Smooth muscle cell (in vitro differentiated cells): Measurements from ENCODE around the gene MSH3. TPM values are rescaled to one million over a fixed set of nuclear protein-coding genes. Genes with fewer than 3 reads are reported as not detected.

ENCODE experiments used
- DNase-seq: peaks from one replicate; lab custom pipeline; 2025; ENCODE audit not compliant: unreplicated experiment; lab: John Stamatoyannopoulos, UW
- H2AFZ ChIP-seq: fragments of 200-600 bp; sonication (generic); 2 replicates; pipeline ENCODE4 v1.6.0; 2016; ENCODE audit warnings: antibody characterized with exemption, low read depth, mild to moderate bottlenecking
- H3F3A ChIP-seq: fragments of 200-600 bp; sonication (generic); 2 replicates; pipeline ENCODE4 v1.6.0; 2017; ENCODE audit warnings: antibody characterized with exemption, low read depth
- H3K27ac ChIP-seq: fragments of 200-600 bp; sonication (generic); 2 replicates; pipeline ENCODE4 v1.5.1; 2016; ENCODE audit warnings: low read depth, mild to moderate bottlenecking
- H3K27me3 ChIP-seq: fragments of 200-600 bp; sonication (generic); 2 replicates; pipeline ENCODE4 v1.6.1; 2016; ENCODE audit warnings: low read depth, mild to moderate bottlenecking
- H3K36me3 ChIP-seq: fragments of 200-600 bp; sonication (generic); 2 replicates; pipeline ENCODE4 v1.5.1; 2016; ENCODE audit warnings: low read depth
- H3K4me1 ChIP-seq: fragments of 200-600 bp; sonication (generic); 2 replicates; pipeline ENCODE4 v1.5.1; 2016; ENCODE audit warnings: low read depth
- H3K4me2 ChIP-seq: fragments of 200-600 bp; sonication (generic); 2 replicates; pipeline ENCODE4 v1.6.0; 2016; ENCODE audit warnings: mild to moderate bottlenecking
- H3K4me3 ChIP-seq: fragments of 200-600 bp; sonication (generic); 2 replicates; pipeline ENCODE4 v1.5.1; 2016; ENCODE audit warnings: mild to moderate bottlenecking
- H3K79me2 ChIP-seq: fragments of 200-600 bp; sonication (generic); 2 replicates; pipeline ENCODE4 v1.6.0; 2016; ENCODE audit warnings: low read depth, mild to moderate bottlenecking
- H3K9ac ChIP-seq: fragments of 200-600 bp; sonication (generic); 2 replicates; pipeline ENCODE4 v1.6.0; 2016; ENCODE audit warnings: low read depth
- H3K9me3 ChIP-seq: fragments of 200-600 bp; sonication (generic); replicated peaks from 2 replicates; pipeline ENCODE4 v1.5.1; 2016; ENCODE audit warnings: low read depth
- H4K20me1 ChIP-seq: fragments of 200-600 bp; sonication (generic); 2 replicates; pipeline ENCODE4 v1.6.0; 2016; ENCODE audit warnings: low read depth
- CTCF ChIP-seq: fragments of 200-600 bp; sonication (generic); IDR thresholded peaks from 2 replicates; pipeline ENCODE4 v1.5.1; 2017; ENCODE audit warnings: borderline replicate concordance, mild to moderate bottlenecking, antibody characterized with exemption; ENCODE audit not compliant: insufficient read depth, poor library complexity, severe bottlenecking
- WGBS: methylation state at CpG from one replicate; pipeline ENCODE4 v1.1.7; 2016; ENCODE audit warnings: low lambda C conversion rate; 5-methylcytosine and 5-hydroxymethylcytosine counted together
- polyA plus RNA-seq: library from polyadenylated mRNA; unstranded; fragments of >200 nt; fragmentation: Nextera tagmentation; extraction: Ambion mirVana; gene quantifications from 2 replicates; pipeline ENCODE4 v1.2.1, GENCODE V29; 2016
- total RNA-seq: library from RNA; depleted of rRNA; stranded (reverse); fragments of >200 nt; gene quantifications from 2 replicates; pipeline ENCODE4 v1.2.3, GENCODE V29; 2014

The MSH3 gene
- total and polyA plus RNA-seq, 2 experiments from 2014 or later: 5.1 to 12.6 TPM

GRCh38 chr5:80631278-80632259 is 22.9 kb upstream of the MSH3 start:
- H3F3A ChIP-seq: no peaks in the 10 kb centered on the region
- no peaks in the 10 kb centered on the region for H4K20me1 ChIP-seq
- no peaks in the 10 kb centered on the region for H3K9me3 ChIP-seq
- no peaks in the 10 kb centered on the region for H3K4me1 ChIP-seq
- no peak overlapping the region for H3K9ac ChIP-seq
- H3K27ac ChIP-seq: no peak overlapping the region
- no peaks in the 10 kb centered on the region for H3K79me2 ChIP-seq
- no peak for TF ChIP-seq CTCF
- H3K4me2 ChIP-seq: no peak overlapping the region
- no peaks in the 10 kb centered on the region for H3K36me3 ChIP-seq
- H2AFZ ChIP-seq: no peak overlapping the region
- WGBS: 97% methylated on average over 11 of the region's 11 CpGs
- no peaks in the 10 kb centered on the region for H3K27me3 ChIP-seq
- DNase-seq: no peak
- H3K4me3 ChIP-seq: no peak overlapping the region

- Histone ChIP-seq H3F3A (no peaks in the 10 kb centered on the region), H3K27me3 (no peaks in the 10 kb centered on the region), H4K20me1 (no peaks in the 10 kb centered on the region), H3K79me2 (no peaks in the 10 kb centered on the region), H3K9me3 (no peaks in the 10 kb centered on the region), H3K4me3 (no peak overlapping the region), H2AFZ (no peak overlapping the region), H3K9ac (no peak overlapping the region), H3K27ac (no peak overlapping the region), H3K4me2 (no peak overlapping the region), H3K4me1 (no peaks in the 10 kb centered on the region), H3K36me3 (no peaks in the 10 kb centered on the region)
- no peak for TF ChIP-seq CTCF
- 62% methylated on average over 2 of the region's 2 CpGs for WGBS
- DNase-seq: no peak
Measured at GRCh38 chr5:80632700-80633099, 21.8 kb upstream of the MSH3 start.

- no peak overlapping the region for H3K4me2 ChIP-seq
- TF ChIP-seq CTCF: no peak
Measured at GRCh38 chr5:80634193-80634592, 20.3 kb upstream of the MSH3 start.

More at GRCh38 chr5:80634193-80634592, 20.3 kb upstream of the MSH3 start:
- no peaks in the 10 kb centered on the region for H4K20me1 ChIP-seq
- H3F3A ChIP-seq: no peaks in the 10 kb centered on the region
- peaks cover 8% of the 10 kb centered on the region for H3K36me3 ChIP-seq
- no peak for DNase-seq
- H3K27ac ChIP-seq: no peak overlapping the region
- H3K4me1 ChIP-seq: no peaks in the 10 kb centered on the region
- H3K79me2 ChIP-seq: no peaks in the 10 kb centered on the region
- no peak overlapping the region for H2AFZ ChIP-seq
- no peaks in the 10 kb centered on the region for H3K9me3 ChIP-seq
- no peak overlapping the region for H3K9ac ChIP-seq
- H3K4me3 ChIP-seq: no peak overlapping the region
- no peaks in the 10 kb centered on the region for H3K27me3 ChIP-seq
